Epithelial cell of proximal tubule (primary cell): ENCODE results near the gene ANKFN1. TPM values are rescaled to one million over a fixed set of nuclear protein-coding genes. Genes with fewer than 3 reads are reported as not detected.

Experiments
- DNase-seq: peaks from one replicate; pipeline ENCODE4 v3.0.0-alpha.2; 2011; ENCODE audit warnings: low read depth
- H3K4me3 ChIP-seq: 2 replicates; pipeline ENCODE4 v1.5.1; 2011; ENCODE audit warnings: low read depth, mild to moderate bottlenecking, low read length
- CTCF ChIP-seq: conservative IDR thresholded peaks from 2 replicates; pipeline ENCODE4 v1.5.1; 2012; ENCODE audit warnings: low read depth, mild to moderate bottlenecking, low read length
- total RNA-seq: library from RNA; depleted of rRNA; stranded (reverse); fragments of >200 nt; gene quantifications from 2 replicates; pipeline ENCODE4 v1.2.3, GENCODE V29; 2015

Gene ANKFN1
- total RNA-seq, 1 donor from 2014 or later: not detected

GRCh38 chr17:56206351-56206750, 53.1 kb downstream of the ANKFN1 start:
- no peak for TF ChIP-seq CTCF
- no peak overlapping the region for H3K4me3 ChIP-seq
- no peak for DNase-seq

- no peak for TF ChIP-seq CTCF
- no peak overlapping the region for H3K4me3 ChIP-seq
- DNase-seq: no peak
Observed at GRCh38 chr17:56213031-56213430, 59.8 kb downstream of the ANKFN1 start.

GRCh38 chr17:56217921-56218320, 64.6 kb downstream of the ANKFN1 start:
- no peak for TF ChIP-seq CTCF
- DNase-seq: no peak
- no peak overlapping the region for H3K4me3 ChIP-seq

- no peak for TF ChIP-seq CTCF
- DNase-seq: no peak
- no peak overlapping the region for H3K4me3 ChIP-seq
Observed at GRCh38 chr17:56222255-56222654, 69.0 kb downstream of the ANKFN1 start.

GRCh38 chr17:56230660-56231059, 77.4 kb downstream of the ANKFN1 start:
- TF ChIP-seq CTCF: no peak
- no peak overlapping the region for H3K4me3 ChIP-seq
- DNase-seq: no peak

GRCh38 chr17:56231252-56231651, 78.0 kb downstream of the ANKFN1 start:
- TF ChIP-seq CTCF: no peak
- DNase-seq: no peak
- no peak overlapping the region for H3K4me3 ChIP-seq

- no peak overlapping the region for H3K4me3 ChIP-seq
- no peak for DNase-seq
- TF ChIP-seq CTCF: no peak
Observed at GRCh38 chr17:56231693-56232092, 78.4 kb downstream of the ANKFN1 start.
